Thoracic aorta endothelial cell (primary cell): ENCODE measurements around the gene FEM1B. TPM values are rescaled to one million over a fixed set of nuclear protein-coding genes. Genes with fewer than 3 reads are reported as not detected.

ENCODE experiments used
- total RNA-seq: library from RNA; depleted of rRNA; stranded (reverse); fragments of >200 nt; gene quantifications from 2 replicates; pipeline ENCODE4 v1.2.3, GENCODE V29; 2012

The FEM1B gene
- 50.8 and 53.9 TPM in 2 replicates for total RNA-seq

DNA sequence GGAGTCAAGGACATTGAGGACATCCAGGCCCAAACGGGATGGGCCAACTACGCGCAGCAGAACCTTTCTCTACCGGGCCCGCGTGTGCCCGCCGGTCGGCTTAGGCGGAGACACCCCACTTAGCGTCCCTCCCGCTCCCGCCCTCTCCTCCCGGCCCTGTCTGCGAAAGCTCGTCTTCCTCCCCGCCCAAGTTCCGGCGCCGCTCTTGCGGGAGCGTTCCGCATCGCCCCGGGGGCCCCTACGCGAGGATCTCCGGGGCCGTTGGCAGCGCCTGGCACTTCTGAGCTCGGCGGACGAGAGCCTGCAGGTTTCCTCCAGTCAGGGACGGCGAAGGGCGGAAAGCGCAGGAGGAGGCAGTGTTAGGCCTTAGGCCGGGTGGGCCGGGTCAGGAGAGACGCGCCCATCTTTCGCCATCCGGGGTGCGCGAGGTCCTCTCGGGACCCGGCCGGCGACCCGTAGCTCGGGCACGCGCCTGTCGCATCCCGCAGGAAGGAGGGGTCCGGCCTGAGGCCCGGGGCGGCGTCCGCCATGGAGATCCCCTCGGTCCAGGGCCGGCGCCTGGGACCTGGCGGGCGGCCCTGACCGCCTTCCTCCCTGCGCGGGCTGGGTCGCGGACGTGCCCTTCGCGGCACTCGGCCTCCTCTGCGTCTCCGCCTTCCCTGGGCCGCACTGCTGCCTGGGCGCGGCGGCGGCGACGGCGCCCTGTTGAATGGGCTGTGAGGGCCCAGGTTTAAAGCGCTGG is at the start of gene FEM1B:
Gene FEM1B, plus strand, starts transcription at position 143 of the 742 bp plus-strand sequence. CDS start 673 bp downstream, outside the sequence.

DNA sequence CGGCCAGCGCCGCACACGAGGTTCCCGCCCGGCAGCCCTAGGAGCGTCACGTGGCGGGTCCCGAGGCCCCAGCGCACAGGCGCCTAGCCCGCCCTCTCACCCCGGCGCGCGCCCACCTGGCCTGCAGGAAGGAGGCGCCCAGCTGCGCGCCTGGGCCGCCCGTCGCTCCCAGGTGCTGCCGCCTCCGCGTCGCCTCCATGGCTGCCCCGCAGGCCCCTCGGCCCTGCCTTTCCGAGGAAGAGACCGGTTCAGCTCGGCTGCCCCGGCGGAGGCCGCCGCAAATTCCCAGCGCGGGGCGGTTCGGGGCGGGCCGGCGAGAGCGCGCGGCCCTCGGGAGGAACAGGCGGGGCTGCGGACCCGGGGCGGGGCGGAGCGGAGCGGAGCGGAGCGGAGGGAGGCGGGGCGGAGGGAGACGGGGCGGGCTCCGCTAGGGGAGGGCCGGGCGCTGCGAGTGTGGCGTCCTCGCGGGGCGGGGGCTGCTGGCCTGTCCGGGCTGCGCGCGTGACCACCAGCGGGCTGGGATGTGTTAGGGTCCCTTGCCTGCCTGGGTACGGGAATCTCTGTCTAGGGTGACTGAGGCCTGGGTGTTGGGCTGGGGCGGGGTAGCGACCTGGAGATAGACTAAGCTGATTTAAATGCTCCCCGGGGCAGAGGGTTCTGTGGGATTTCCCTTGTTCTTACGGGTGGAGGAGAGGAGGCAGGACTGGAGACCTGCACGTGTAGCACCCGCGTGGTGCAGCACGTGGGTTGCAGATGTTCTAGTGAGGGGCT is 48.0 kb upstream of the FEM1B start, which contains the start of gene CLN6:
Gene CLN6, minus strand, starts transcription at position 343 of the 771 bp plus-strand sequence. Its CDS starts 144 bp downstream, at position 199.

Other genes starting within 250 kb of the FEM1B start
- gene PIAS1, start 223.4 kb upstream of the FEM1B start, total RNA-seq: 34.6 and 42.2 TPM in 2 replicates
- 4.2 and 4.9 TPM in 2 replicates for gene CALML4, start 72.4 kb upstream of the FEM1B start, total RNA-seq
- gene CLN6, start 48.0 kb upstream of the FEM1B start, total RNA-seq: 21.3 and 31.6 TPM in 2 replicates
- 0.14 and 1.2 TPM in 2 replicates for gene ITGA11, start 154.4 kb downstream of the FEM1B start, total RNA-seq